Nephron (organoid): ENCODE measurements around the gene BNIP5.
A peak's percentile ranks its signal among the peaks of the same experiment; 100 is the strongest.

Source experiments
- H3K27ac Mint-ChIP-seq, 3 experiments: 2 replicates each; pipeline ENCODE4 v1.8.0; 2020; ENCODE audit warnings: mixed read lengths in 3 of 3, mild to moderate bottlenecking in 2 of 3, moderate library complexity in 1 of 3
- H3K27me3 Mint-ChIP-seq: 2 replicates; pipeline ENCODE4 v1.8.0; 2021; ENCODE audit warnings: low read depth, mild to moderate bottlenecking, moderate library complexity, mixed read lengths
- H3K36me3 Mint-ChIP-seq: 2 replicates; pipeline ENCODE4 v1.8.0; 2020; ENCODE audit warnings: low read depth, mixed read lengths
- H3K4me1 Mint-ChIP-seq: 2 replicates; pipeline ENCODE4 v1.8.0; 2020; ENCODE audit warnings: mixed read lengths
- H3K4me3 Mint-ChIP-seq, 3 experiments: 2 replicates each; pipeline ENCODE4 v1.8.0; 2020; ENCODE audit warnings: mild to moderate bottlenecking in 3 of 3, mixed read lengths in 3 of 3, moderate library complexity in 2 of 3
- H3K9me3 Mint-ChIP-seq: 2 replicates; pipeline ENCODE4 v1.8.0; 2020; ENCODE audit warnings: mixed read lengths
- CTCF ChIP-seq, 3 experiments: fragments of 200-600 bp; sonication (generic); IDR thresholded peaks; one replicate each; pipeline ENCODE4 v1.5.0; 2021; ENCODE audit warnings: antibody characterized with exemption in 3 of 3; ENCODE audit not compliant: unreplicated experiment in 3 of 3

BNIP5 gene

GRCh38 chr6:36335465-36336207 is 1.1 kb downstream of the BNIP5 start:
- Mint-ChIP-seq H3K27me3 (peaks cover 33% of the 10 kb centered on the region), H3K4me3 (no peak overlapping the region), H3K36me3 (no peaks in the 10 kb centered on the region), H3K27ac (peak overlapping the region in 1 of 3 experiments; percentile 57), H3K4me1 (peaks cover 46% of the 10 kb centered on the region), H3K9me3 (no peaks in the 10 kb centered on the region)
- no peak for TF ChIP-seq CTCF (IDR thresholded peaks at IDR 0.05; ENCODE audit: unreplicated experiment in 3 of 3)

GRCh38 chr6:36334832-36335459 is 1.7 kb downstream of the BNIP5 start:
- Mint-ChIP-seq H3K27ac (peak overlapping the region in 2 of 3 experiments; percentile 57 to 87), H3K4me3 (no peak overlapping the region), H3K27me3 (peaks cover 26% of the 10 kb centered on the region), H3K4me1 (peaks cover 41% of the 10 kb centered on the region), H3K36me3 (no peaks in the 10 kb centered on the region), H3K9me3 (no peaks in the 10 kb centered on the region)
- no peak for TF ChIP-seq CTCF (IDR thresholded peaks at IDR 0.05; ENCODE audit: unreplicated experiment in 3 of 3)

- Mint-ChIP-seq H3K4me1 (peaks cover 34% of the 10 kb centered on the region), H3K36me3 (no peaks in the 10 kb centered on the region), H3K4me3 (peak overlapping the region; percentile 10 to 60 (median 16)), H3K9me3 (no peaks in the 10 kb centered on the region), H3K27ac (peak overlapping the region; percentile 57 to 87 (median 69)), H3K27me3 (peaks cover 18% of the 10 kb centered on the region)
- TF ChIP-seq CTCF (IDR thresholded peaks at IDR 0.05; ENCODE audit: unreplicated experiment in 3 of 3) = no peak
Observed at GRCh38 chr6:36333931-36334725, 2.6 kb downstream of the BNIP5 start.

- peaks cover 35% of the 10 kb centered on the region for H3K4me1 Mint-ChIP-seq
- no peak overlapping the region for H3K4me3 Mint-ChIP-seq
- H3K9me3 Mint-ChIP-seq = no peaks in the 10 kb centered on the region
- TF ChIP-seq CTCF (IDR thresholded peaks at IDR 0.05; ENCODE audit: unreplicated experiment in 3 of 3) = no peak
- H3K27me3 Mint-ChIP-seq = peaks cover 15% of the 10 kb centered on the region
- H3K27ac Mint-ChIP-seq = peak overlapping the region in 2 of 3 experiments; percentile 47 to 57
- H3K36me3 Mint-ChIP-seq = no peaks in the 10 kb centered on the region
Observed at GRCh38 chr6:36333171-36333895, 3.4 kb downstream of the BNIP5 start.

GRCh38 chr6:36331381-36331780 is 5.3 kb downstream of the BNIP5 start:
- TF ChIP-seq CTCF (IDR thresholded peaks at IDR 0.05; ENCODE audit: unreplicated experiment in 3 of 3) = no peak
- Mint-ChIP-seq H3K36me3 (no peaks in the 10 kb centered on the region), H3K27ac (no peak overlapping the region), H3K9me3 (no peaks in the 10 kb centered on the region), H3K27me3 (peaks cover 18% of the 10 kb centered on the region), H3K4me3 (no peak overlapping the region), H3K4me1 (peaks cover 51% of the 10 kb centered on the region)
